Breast epithelium (tissue), 4 donors: ENCODE results near the gene HDHD5. TPM values are rescaled to one million over a fixed set of nuclear protein-coding genes. Genes with fewer than 3 reads are reported as not detected.

Source experiments
- DNase-seq, 2 donors: peaks; one replicate each; pipeline ENCODE4 v3.0.0-alpha.2; 2019; ENCODE audit warnings: low spot score in 2 of 2
- H3K27ac ChIP-seq, 2 donors: fragments of 200-600 bp; sonication (generic) in 1 of 2; one replicate each; pipeline ENCODE4 v1.5.1; 2016 to 2019; ENCODE audit warnings: mild to moderate bottlenecking in 1 of 2
- H3K27me3 ChIP-seq, 2 donors: fragments of 200-600 bp; sonication (generic) in 1 of 2; one replicate each; pipeline versions ENCODE4 v1.5.1 to v1.6.0; 2017 to 2019; ENCODE audit warnings: control low read depth in 1 of 2, mild to moderate bottlenecking in 1 of 2
- H3K36me3 ChIP-seq: fragments of 200-600 bp; one replicate; pipeline ENCODE4 v1.5.1; 2019
- H3K4me1 ChIP-seq, 2 donors: fragments of 200-600 bp; sonication (generic); one replicate each; pipeline ENCODE4 v1.5.1; 2016 to 2019; ENCODE audit warnings: control low read depth in 1 of 2
- H3K4me3 ChIP-seq, 3 donors: fragments of 200-600 bp; sonication (generic); 1 replicate in 2 of 3; 2 replicates in 1 of 3; pipeline ENCODE4 v1.5.1; 2016 to 2019; ENCODE audit warnings: mild to moderate bottlenecking in 3 of 3, moderate library complexity in 2 of 3
- H3K9me3 ChIP-seq, 2 donors: fragments of 200-600 bp; sonication (generic) in 1 of 2; one replicate each; pipeline ENCODE4 v1.5.1; 2016 to 2019; ENCODE audit warnings: control low read depth in 1 of 2
- CTCF ChIP-seq, 3 donors: fragments of 450-650 bp; IDR thresholded peaks; one replicate each; pipeline ENCODE4 v1.5.1; 2016 to 2017; ENCODE audit warnings: antibody characterized with exemption in 3 of 3, mild to moderate bottlenecking in 3 of 3, moderate library complexity in 3 of 3
- POLR2A ChIP-seq: fragments of 450-650 bp; IDR thresholded peaks from one replicate; pipeline ENCODE4 v1.6.1; 2016; ENCODE audit warnings: antibody characterized with exemption, mild to moderate bottlenecking, moderate library complexity
- POLR2AphosphoS5 ChIP-seq, 3 donors: sonication (generic); formaldehyde crosslinking; IDR thresholded peaks; one replicate each; pipeline ENCODE4 v1.6.1; 2017; ENCODE audit warnings: antibody characterized with exemption in 3 of 3
- intact Hi-C: fragments of 100-400 bp; cut with DNase I; formaldehyde crosslinking; loops from one replicate; pipeline ENCODE4 v1.15.1; 2023; ENCODE audit warnings: low total_unique reads
- total RNA-seq, 3 donors: library from RNA; depleted of rRNA; stranded (reverse); fragments of >200 nt; gene quantifications; one replicate each; pipeline ENCODE4 v1.1.0, GENCODE V29; 2016

The HDHD5 gene
- total RNA-seq, 3 donors from 2014 or later, result 42.0 to 54.4 (median 53.8) TPM

GRCh38 chr22:17162731-17163130 is 3.7 kb upstream of the HDHD5 start:
- H3K27ac ChIP-seq, result no peak overlapping the region
- H3K36me3 ChIP-seq, result no peaks in the 10 kb centered on the region
- no peak overlapping the region for H3K4me3 ChIP-seq
- intact Hi-C loops, result no loop called here
- H3K9me3 ChIP-seq, result no peaks in the 10 kb centered on the region
- TF ChIP-seq POLR2A (no peak), POLR2AphosphoS5 (IDR thresholded peaks at IDR 0.05) (no peak), CTCF (IDR thresholded peaks at IDR 0.05) (no peak)
- no peaks in the 10 kb centered on the region for H3K27me3 ChIP-seq
- DNase-seq, result no peak
- H3K4me1 ChIP-seq, result peaks cover 0 to 3% of the 10 kb centered on the region in 2 donors

- no peak for DNase-seq
- TF ChIP-seq CTCF (IDR thresholded peaks at IDR 0.05), result no peak
- H3K27me3 ChIP-seq, result no peaks in the 10 kb centered on the region
- no peaks in the 10 kb centered on the region for H3K4me1 ChIP-seq
- no peak overlapping the region for H3K4me3 ChIP-seq
- no peak overlapping the region for H3K27ac ChIP-seq
- no peaks in the 10 kb centered on the region for H3K36me3 ChIP-seq
- no peaks in the 10 kb centered on the region for H3K9me3 ChIP-seq
- intact Hi-C loops, result no loop called here
Observed at GRCh38 chr22:17161991-17162390, 2.9 kb upstream of the HDHD5 start.

GRCh38 chr22:17159504-17159951 is 451 bp upstream of the HDHD5 start:
- DNase-seq, result peak in 1 of 2 donors; percentile 30
- intact Hi-C loops, result no loop called here
- H3K4me3 ChIP-seq, result peak overlapping the region; percentile 66 to 71 (median 70)
- no peaks in the 10 kb centered on the region for H3K36me3 ChIP-seq
- TF ChIP-seq POLR2A, result no peak
- peak in 1 of 3 donors; percentile 2 for TF ChIP-seq POLR2AphosphoS5 (IDR thresholded peaks at IDR 0.05)
- H3K27ac ChIP-seq, result peak overlapping the region; percentile 79 to 88
- no peaks in the 10 kb centered on the region for H3K4me1 ChIP-seq
- H3K9me3 ChIP-seq, result no peaks in the 10 kb centered on the region
- no peaks in the 10 kb centered on the region for H3K27me3 ChIP-seq

- H3K36me3 ChIP-seq, result no peaks in the 10 kb centered on the region
- peak overlapping the region; percentile 66 to 71 (median 70) for H3K4me3 ChIP-seq
- DNase-seq, result no peak
- intact Hi-C loops, result no loop called here
- H3K27me3 ChIP-seq, result no peaks in the 10 kb centered on the region
- peak overlapping the region; percentile 79 to 88 for H3K27ac ChIP-seq
- no peaks in the 10 kb centered on the region for H3K9me3 ChIP-seq
- no peak for TF ChIP-seq POLR2A
- no peak for TF ChIP-seq CTCF (IDR thresholded peaks at IDR 0.05)
- TF ChIP-seq POLR2AphosphoS5 (IDR thresholded peaks at IDR 0.05), result no peak
- no peaks in the 10 kb centered on the region for H3K4me1 ChIP-seq
Observed at GRCh38 chr22:17158176-17158567, 905 bp downstream of the HDHD5 start.

GRCh38 chr22:17157714-17158113 is 1.4 kb downstream of the HDHD5 start:
- Histone ChIP-seq H3K4me3 (peak overlapping the region; percentile 66 to 71 (median 70)), H3K27ac (no peak overlapping the region), H3K4me1 (no peaks in the 10 kb centered on the region), H3K9me3 (no peaks in the 10 kb centered on the region), H3K36me3 (no peaks in the 10 kb centered on the region), H3K27me3 (no peaks in the 10 kb centered on the region)
- TF ChIP-seq POLR2AphosphoS5 (IDR thresholded peaks at IDR 0.05) (no peak), CTCF (IDR thresholded peaks at IDR 0.05) (no peak), POLR2A (no peak)
- intact Hi-C loops, result no loop called here
- no peak for DNase-seq

GRCh38 chr22:17155941-17156340 is 3.1 kb downstream of the HDHD5 start:
- Histone ChIP-seq H3K4me1 (no peaks in the 10 kb centered on the region), H3K9me3 (no peaks in the 10 kb centered on the region), H3K27me3 (no peaks in the 10 kb centered on the region), H3K4me3 (no peak overlapping the region), H3K27ac (no peak overlapping the region), H3K36me3 (no peaks in the 10 kb centered on the region)
- intact Hi-C loops, result no loop called here
- DNase-seq, result no peak
- no peak for TF ChIP-seq POLR2A
- no peak for TF ChIP-seq POLR2AphosphoS5 (IDR thresholded peaks at IDR 0.05)
- no peak for TF ChIP-seq CTCF (IDR thresholded peaks at IDR 0.05)
